Progenitor cell of endocrine pancreas (in vitro differentiated cells): ENCODE measurements around the gene IRS2. TPM values are rescaled to one million over a fixed set of nuclear protein-coding genes. Genes with fewer than 3 reads are reported as not detected.

Source experiments
- DNase-seq: peaks from one replicate; pipeline ENCODE4 v3.0.0; 2021; ENCODE audit warnings: low spot score; ENCODE audit not compliant: unreplicated experiment
- H3K27ac Mint-ChIP-seq: 2 replicates; pipeline ENCODE4 v1.8.0; 2021; ENCODE audit warnings: mild to moderate bottlenecking, moderate library complexity, mixed read lengths
- H3K27me3 Mint-ChIP-seq: 2 replicates; pipeline ENCODE4 v1.8.0; 2021; ENCODE audit warnings: mixed read lengths
- H3K36me3 Mint-ChIP-seq: 2 replicates; pipeline ENCODE4 v1.8.0; 2022; ENCODE audit warnings: mixed read lengths; ENCODE audit not compliant: insufficient read depth
- H3K4me1 Mint-ChIP-seq: 2 replicates; pipeline ENCODE4 v1.8.0; 2021; ENCODE audit warnings: low read depth, mixed read lengths
- H3K4me3 Mint-ChIP-seq: 2 replicates; pipeline ENCODE4 v1.8.0; 2021; ENCODE audit warnings: low read depth, mild to moderate bottlenecking, moderate library complexity, mixed read lengths
- H3K9me3 Mint-ChIP-seq: 2 replicates; pipeline ENCODE4 v1.8.0; 2021; ENCODE audit warnings: low read depth, mixed read lengths
- total RNA-seq: library from RNA; stranded (reverse); gene quantifications from 2 replicates; pipeline ENCODE4 v1.2.1, GENCODE V29; 2021
- TF ChIP-seq, protein P1 (sequence below): fragments of 200-600 bp; sonication (generic); IDR thresholded peaks from one replicate; pipeline ENCODE4 v1.5.0; 2021; ENCODE audit warnings: antibody characterized with exemption, mild to moderate bottlenecking; ENCODE audit not compliant: unreplicated experiment

Gene IRS2
- total RNA-seq, 1 donor from 2014 or later: 11.9 TPM

DNA sequence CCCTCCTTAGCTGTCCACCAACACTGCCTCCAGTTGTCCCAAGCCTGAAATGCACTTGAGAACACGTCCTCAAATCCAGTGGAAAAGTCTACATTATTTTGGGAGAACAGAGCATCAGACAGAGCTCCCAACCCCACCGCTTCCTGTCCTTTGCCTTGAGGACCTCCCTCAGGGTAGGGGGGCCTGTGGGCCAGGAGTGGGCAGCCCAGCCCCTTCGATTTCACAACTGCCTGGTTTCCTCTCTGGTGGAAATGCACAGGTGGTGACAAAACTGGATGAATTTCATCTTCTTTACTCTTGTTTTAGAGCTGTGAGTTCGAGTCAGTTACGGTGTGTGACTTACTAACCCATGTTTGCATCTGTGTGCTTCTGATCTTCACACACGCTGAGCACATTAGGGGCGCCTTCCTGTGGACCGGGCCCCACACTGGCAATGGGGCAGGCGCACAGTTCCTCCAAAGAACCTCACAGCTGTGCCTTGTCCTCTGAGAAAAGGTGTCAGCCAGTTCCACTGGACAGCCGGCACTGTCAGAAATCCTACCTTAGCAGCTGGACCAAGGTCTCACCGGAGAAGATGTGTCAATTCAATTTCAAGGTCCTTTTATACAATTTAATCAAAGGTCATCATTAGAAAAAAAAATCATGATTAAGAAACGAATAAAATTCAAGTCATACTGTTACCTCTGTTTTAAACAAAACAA is 80.2 kb downstream of the IRS2 start:
- Mint-ChIP-seq H3K27me3 (no peaks in the 10 kb centered on the region), H3K4me1 (peaks cover 2% of the 10 kb centered on the region), H3K4me3 (no peak overlapping the region), H3K9me3 (peaks cover 6% of the 10 kb centered on the region), H3K27ac (no peak overlapping the region), H3K36me3 (no peaks in the 10 kb centered on the region)
- TF ChIP-seq, protein P1, sequence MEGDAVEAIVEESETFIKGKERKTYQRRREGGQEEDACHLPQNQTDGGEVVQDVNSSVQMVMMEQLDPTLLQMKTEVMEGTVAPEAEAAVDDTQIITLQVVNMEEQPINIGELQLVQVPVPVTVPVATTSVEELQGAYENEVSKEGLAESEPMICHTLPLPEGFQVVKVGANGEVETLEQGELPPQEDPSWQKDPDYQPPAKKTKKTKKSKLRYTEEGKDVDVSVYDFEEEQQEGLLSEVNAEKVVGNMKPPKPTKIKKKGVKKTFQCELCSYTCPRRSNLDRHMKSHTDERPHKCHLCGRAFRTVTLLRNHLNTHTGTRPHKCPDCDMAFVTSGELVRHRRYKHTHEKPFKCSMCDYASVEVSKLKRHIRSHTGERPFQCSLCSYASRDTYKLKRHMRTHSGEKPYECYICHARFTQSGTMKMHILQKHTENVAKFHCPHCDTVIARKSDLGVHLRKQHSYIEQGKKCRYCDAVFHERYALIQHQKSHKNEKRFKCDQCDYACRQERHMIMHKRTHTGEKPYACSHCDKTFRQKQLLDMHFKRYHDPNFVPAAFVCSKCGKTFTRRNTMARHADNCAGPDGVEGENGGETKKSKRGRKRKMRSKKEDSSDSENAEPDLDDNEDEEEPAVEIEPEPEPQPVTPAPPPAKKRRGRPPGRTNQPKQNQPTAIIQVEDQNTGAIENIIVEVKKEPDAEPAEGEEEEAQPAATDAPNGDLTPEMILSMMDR: no peak
- no peak for DNase-seq

DNA sequence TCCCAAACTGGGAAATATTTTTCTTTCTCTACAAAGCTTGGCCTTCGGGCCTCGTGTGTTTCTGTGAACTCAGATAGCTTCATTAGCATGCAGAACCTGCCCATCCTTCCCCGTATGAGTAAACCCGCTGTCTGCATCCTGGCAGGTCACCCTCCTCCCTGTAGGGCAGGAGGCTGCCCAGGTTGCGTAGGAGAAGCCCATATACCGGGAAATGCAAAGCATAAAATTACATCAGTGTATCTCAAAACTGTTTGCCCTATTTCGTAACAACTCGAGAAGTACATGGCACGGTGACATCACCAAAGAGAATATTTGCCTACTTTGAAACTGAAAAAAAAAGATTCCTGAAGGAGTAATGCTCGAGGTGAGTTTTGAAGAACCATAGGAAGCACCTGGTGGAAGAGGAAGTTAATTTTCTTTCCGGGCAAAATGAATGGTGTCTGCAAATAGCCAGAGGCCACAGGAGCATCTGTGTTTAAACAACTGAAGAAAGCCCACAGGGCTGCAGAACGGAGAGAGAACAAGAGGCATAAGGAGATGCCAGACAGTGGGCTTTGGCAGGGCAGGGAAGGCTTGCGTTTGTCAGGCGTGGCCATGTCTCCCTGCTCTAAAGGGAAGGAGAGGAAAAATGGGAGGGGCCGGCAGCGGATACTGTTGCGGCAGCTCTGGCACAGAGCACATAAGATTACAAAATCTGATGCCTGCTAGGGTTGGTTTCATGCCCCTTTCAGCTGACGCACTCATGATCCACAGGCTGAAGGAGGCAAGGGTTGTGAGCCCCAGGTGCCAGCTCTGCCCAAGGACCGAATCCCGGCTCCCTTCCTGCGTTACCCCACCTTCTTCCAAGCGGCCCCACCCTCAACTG is 81.4 kb downstream of the IRS2 start:
- no peaks in the 10 kb centered on the region for H3K27me3 Mint-ChIP-seq
- H3K36me3 Mint-ChIP-seq: no peaks in the 10 kb centered on the region
- no peak overlapping the region for H3K27ac Mint-ChIP-seq
- H3K9me3 Mint-ChIP-seq: peaks cover 6% of the 10 kb centered on the region
- no peak overlapping the region for H3K4me3 Mint-ChIP-seq
- H3K4me1 Mint-ChIP-seq: peaks cover 2% of the 10 kb centered on the region
- TF ChIP-seq, protein P1: no peak
- DNase-seq: no peak

DNA sequence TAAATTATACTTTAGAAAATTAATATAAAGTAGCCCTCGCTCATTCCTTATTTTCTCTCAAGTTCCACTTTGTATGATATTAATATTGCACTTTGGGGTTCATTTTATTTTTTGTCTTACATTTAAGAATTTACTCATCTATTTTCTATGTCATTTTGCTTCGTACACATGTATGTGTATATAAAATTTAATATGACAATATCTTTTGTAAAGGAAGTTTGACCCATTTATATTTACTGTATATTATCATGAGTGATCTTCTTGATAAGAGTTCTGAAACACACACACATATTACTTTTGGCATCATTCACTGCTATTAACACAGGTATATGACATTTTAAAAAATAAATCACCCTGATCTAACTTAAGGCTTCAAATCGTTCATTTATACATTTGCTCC is 83.1 kb downstream of the IRS2 start:
- peaks cover 2% of the 10 kb centered on the region for H3K4me1 Mint-ChIP-seq
- DNase-seq: no peak
- H3K4me3 Mint-ChIP-seq: no peak overlapping the region
- TF ChIP-seq, protein P1: no peak
- peaks cover 3% of the 10 kb centered on the region for H3K9me3 Mint-ChIP-seq
- no peaks in the 10 kb centered on the region for H3K36me3 Mint-ChIP-seq
- no peaks in the 10 kb centered on the region for H3K27me3 Mint-ChIP-seq
- no peak overlapping the region for H3K27ac Mint-ChIP-seq
